Astrocyte (in vitro differentiated cells and primary cell): Measurements from ENCODE around the gene CLGN. TPM values are rescaled to one million over a fixed set of nuclear protein-coding genes. Genes with fewer than 3 reads are reported as not detected.
A peak's percentile ranks its signal among the peaks of the same experiment; 100 is the strongest.

Experiments
- DNase-seq: peaks from one replicate; pipeline ENCODE4 v3.0.0-alpha.2; 2010; ENCODE audit warnings: low read depth
- FAIRE-seq: peaks from 2 replicates; lab custom pipeline; 2011; peaks lifted over from hg19 to GRCh38; lab: Jason Lieb, UNC
- H2AFZ ChIP-seq: 2 replicates; pipeline ENCODE4 v1.6.0; 2012; ENCODE audit warnings: low read depth, low read length, inconsistent platforms
- H3K27ac ChIP-seq: 2 replicates; pipeline ENCODE4 v1.5.1; 2011; ENCODE audit warnings: low read depth, low read length, inconsistent platforms
- H3K27me3 ChIP-seq: 2 replicates; pipeline ENCODE4 v1.6.0; 2011; ENCODE audit warnings: low read length, inconsistent platforms; ENCODE audit not compliant: insufficient read depth
- H3K36me3 ChIP-seq: 2 replicates; pipeline ENCODE4 v1.5.1; 2011; ENCODE audit warnings: low read length, inconsistent platforms; ENCODE audit not compliant: insufficient read depth
- H3K4me1 ChIP-seq: 2 replicates; pipeline ENCODE4 v1.5.1; 2011; ENCODE audit warnings: low read length, inconsistent platforms; ENCODE audit not compliant: insufficient read depth
- H3K4me2 ChIP-seq: 2 replicates; pipeline ENCODE4 v1.6.0; 2012; ENCODE audit warnings: low read length, inconsistent platforms
- H3K4me3 ChIP-seq: 2 replicates; pipeline ENCODE4 v1.5.1; 2011; ENCODE audit warnings: low read depth, mild to moderate bottlenecking, low read length, inconsistent platforms; ENCODE audit not compliant: insufficient read depth
- H3K79me2 ChIP-seq: 2 replicates; pipeline ENCODE4 v1.6.0; 2012; ENCODE audit warnings: mild to moderate bottlenecking, low read length, inconsistent platforms; ENCODE audit not compliant: insufficient read depth
- H3K9ac ChIP-seq: 2 replicates; pipeline ENCODE4 v1.6.0; 2012; ENCODE audit warnings: mild to moderate bottlenecking, low read length, inconsistent platforms
- H3K9me3 ChIP-seq: 2 replicates; pipeline ENCODE4 v1.5.1; 2012; ENCODE audit warnings: low read depth, mild to moderate bottlenecking, low read length, inconsistent platforms; ENCODE audit not compliant: insufficient read depth
- H4K20me1 ChIP-seq: 2 replicates; pipeline ENCODE4 v1.6.0; 2012; ENCODE audit warnings: low read length, inconsistent platforms; ENCODE audit not compliant: insufficient read depth
- H3K27ac Mint-ChIP-seq: one replicate; pipeline ENCODE4 v1.8.0; 2021; ENCODE audit warnings: mild to moderate bottlenecking, mixed read lengths; ENCODE audit not compliant: unreplicated experiment
- H3K27me3 Mint-ChIP-seq: one replicate; pipeline ENCODE4 v1.8.0; 2021; ENCODE audit warnings: low read depth, mixed read lengths; ENCODE audit not compliant: unreplicated experiment
- H3K36me3 Mint-ChIP-seq: one replicate; pipeline ENCODE4 v1.8.0; 2021; ENCODE audit warnings: low read depth, mixed read lengths; ENCODE audit not compliant: unreplicated experiment
- H3K4me1 Mint-ChIP-seq: one replicate; pipeline ENCODE4 v1.8.0; 2021; ENCODE audit warnings: low read depth, mixed read lengths; ENCODE audit not compliant: unreplicated experiment
- H3K4me3 Mint-ChIP-seq: one replicate; pipeline ENCODE4 v1.8.0; 2021; ENCODE audit warnings: mild to moderate bottlenecking, moderate library complexity, mixed read lengths; ENCODE audit not compliant: unreplicated experiment
- H3K9me3 Mint-ChIP-seq: one replicate; pipeline ENCODE4 v1.8.0; 2021; ENCODE audit warnings: mild to moderate bottlenecking, mixed read lengths; ENCODE audit not compliant: unreplicated experiment
- CTCF ChIP-seq: IDR thresholded peaks from 2 replicates; pipeline ENCODE4 v1.5.1; 2011; ENCODE audit warnings: low read depth, mild to moderate bottlenecking, inconsistent platforms, low read length, moderate library complexity; ENCODE audit not compliant: insufficient read depth
- EZH2 ChIP-seq: IDR thresholded peaks from 2 replicates; pipeline ENCODE4 v1.6.1; 2012; ENCODE audit warnings: mild to moderate bottlenecking, low read length, inconsistent platforms; ENCODE audit not compliant: insufficient read depth
- total RNA-seq: library from RNA; stranded (reverse); gene quantifications from 2 replicates; pipeline ENCODE4 v1.2.1, GENCODE V29; 2021

Gene CLGN
- total RNA-seq, 1 donor from 2014 or later, result 1.6 TPM

GRCh38 chr4:140359562-140360427, 67.7 kb downstream of the CLGN start:
- H3K4me1 ChIP-seq, result no peaks in the 10 kb centered on the region
- H3K4me3 ChIP-seq, result no peak overlapping the region
- no peaks in the 10 kb centered on the region for H4K20me1 ChIP-seq
- no peaks in the 10 kb centered on the region for H3K9me3 Mint-ChIP-seq
- no peak overlapping the region for H3K4me2 ChIP-seq
- H3K79me2 ChIP-seq, result no peaks in the 10 kb centered on the region
- H3K27me3 Mint-ChIP-seq, result no peaks in the 10 kb centered on the region
- peaks cover 6% of the 10 kb centered on the region for H3K4me1 Mint-ChIP-seq
- no peak overlapping the region for H3K9ac ChIP-seq
- H3K36me3 Mint-ChIP-seq, result no peaks in the 10 kb centered on the region
- H3K27me3 ChIP-seq, result peaks cover 2% of the 10 kb centered on the region
- H3K36me3 ChIP-seq, result no peaks in the 10 kb centered on the region
- peak; percentile 87 for TF ChIP-seq CTCF
- no peak for TF ChIP-seq EZH2
- H2AFZ ChIP-seq, result no peak overlapping the region
- DNase-seq (peak; percentile 46), FAIRE-seq (peak; percentile 52)
- H3K4me3 Mint-ChIP-seq, result no peak overlapping the region
- H3K27ac Mint-ChIP-seq, result no peak overlapping the region
- no peaks in the 10 kb centered on the region for H3K9me3 ChIP-seq
- H3K27ac ChIP-seq, result no peak overlapping the region

GRCh38 chr4:140358281-140358680, 69.2 kb downstream of the CLGN start:
- DNase-seq (no peak), FAIRE-seq (no peak)
- no peaks in the 10 kb centered on the region for H3K36me3 Mint-ChIP-seq
- H3K27me3 Mint-ChIP-seq, result no peaks in the 10 kb centered on the region
- H3K79me2 ChIP-seq, result no peaks in the 10 kb centered on the region
- H3K9me3 Mint-ChIP-seq, result no peaks in the 10 kb centered on the region
- no peak overlapping the region for H3K9ac ChIP-seq
- TF ChIP-seq CTCF (no peak), EZH2 (no peak)
- H2AFZ ChIP-seq, result no peak overlapping the region
- H3K4me1 Mint-ChIP-seq, result peaks cover 10% of the 10 kb centered on the region
- no peak overlapping the region for H3K4me3 Mint-ChIP-seq
- no peak overlapping the region for H3K4me3 ChIP-seq
- H3K27me3 ChIP-seq, result peaks cover 2% of the 10 kb centered on the region
- H3K27ac ChIP-seq, result no peak overlapping the region
- no peaks in the 10 kb centered on the region for H3K4me1 ChIP-seq
- H3K4me2 ChIP-seq, result no peak overlapping the region
- H3K9me3 ChIP-seq, result no peaks in the 10 kb centered on the region
- H4K20me1 ChIP-seq, result no peaks in the 10 kb centered on the region
- no peak overlapping the region for H3K27ac Mint-ChIP-seq
- H3K36me3 ChIP-seq, result no peaks in the 10 kb centered on the region

- H3K36me3 Mint-ChIP-seq, result no peaks in the 10 kb centered on the region
- peaks cover 2% of the 10 kb centered on the region for H3K27me3 ChIP-seq
- no peak overlapping the region for H3K4me2 ChIP-seq
- H3K9me3 ChIP-seq, result no peaks in the 10 kb centered on the region
- DNase-seq, result no peak
- no peaks in the 10 kb centered on the region for H3K4me1 ChIP-seq
- no peak for FAIRE-seq
- H4K20me1 ChIP-seq, result no peaks in the 10 kb centered on the region
- no peaks in the 10 kb centered on the region for H3K79me2 ChIP-seq
- TF ChIP-seq EZH2, result no peak
- TF ChIP-seq CTCF, result no peak
- H3K9me3 Mint-ChIP-seq, result no peaks in the 10 kb centered on the region
- no peak overlapping the region for H2AFZ ChIP-seq
- no peaks in the 10 kb centered on the region for H3K36me3 ChIP-seq
- H3K4me3 Mint-ChIP-seq, result peak overlapping the region; percentile 34
- H3K4me3 ChIP-seq, result no peak overlapping the region
- H3K9ac ChIP-seq, result no peak overlapping the region
- no peaks in the 10 kb centered on the region for H3K27me3 Mint-ChIP-seq
- H3K4me1 Mint-ChIP-seq, result peaks cover 10% of the 10 kb centered on the region
- no peak overlapping the region for H3K27ac ChIP-seq
- H3K27ac Mint-ChIP-seq, result no peak overlapping the region
These were observed 69.6 kb downstream of the CLGN start for GRCh38 chr4:140357868-140358267.
